ENCODE measurements around the gene RAB9A. TPM values are rescaled to one million over a fixed set of nuclear protein-coding genes. Genes with fewer than 3 reads are reported as not detected.
"Not testable (repeated sequence)": the region's sequence is repeated elsewhere in the genome, so short reads cannot be mapped to it uniquely, and the experiment has no call there.

RAB9A gene
- total RNA-seq, 1 experiment from 2014 or later, result 26.7 TPM

DNA sequence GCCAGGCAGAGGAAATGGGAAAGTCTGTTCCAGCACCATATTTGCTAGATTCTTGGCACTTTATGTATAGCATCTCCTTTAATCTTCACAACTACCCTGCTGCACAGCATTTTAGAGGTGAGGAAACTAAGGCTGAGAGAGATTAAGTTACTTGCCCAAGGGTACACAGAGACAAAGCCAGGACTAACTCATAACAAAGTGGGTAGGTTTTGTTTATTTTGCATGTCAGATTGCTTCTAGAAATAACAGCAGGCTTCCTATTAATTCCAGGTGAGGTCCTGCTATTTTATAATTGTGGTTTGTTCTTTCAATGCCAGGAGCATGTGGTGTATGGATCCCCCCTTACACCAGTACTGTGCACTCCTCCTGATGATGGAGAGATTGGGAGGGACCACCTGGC, 21.0 kb upstream of the RAB9A start:
- Histone ChIP-seq H3K4me1 (replicated peaks; ENCODE audit: insufficient read depth) (peaks cover 35% of the 10 kb centered on the region), H3K27me3 (ENCODE audit: insufficient read depth, low read depth) (no peaks in the 10 kb centered on the region), H3K4me2 (peak overlapping the region; percentile 51; the same call in 1 of the 2 replicates), H4K20me1 (ENCODE audit: insufficient read depth) (no peaks in the 10 kb centered on the region), H3K9me2 (ENCODE audit: insufficient read depth) (no peaks in the 10 kb centered on the region), H3K36me3 (ENCODE audit: low read depth) (no peaks in the 10 kb centered on the region), H2AFZ (no peak overlapping the region), H3F3A (ENCODE audit: insufficient read depth, low read depth) (peaks cover 20% of the 10 kb centered on the region; the same call in 1 of the 2 replicates), H3K4me3 (no peak overlapping the region), H3K79me2 (ENCODE audit: low read depth) (no peaks in the 10 kb centered on the region), H3K9me3 (ENCODE audit: insufficient read depth, low read depth) (no peaks in the 10 kb centered on the region), H3K27ac (peak overlapping the region; percentile 94)
- no peak for TF ChIP-seq EZH2 (IDR thresholded peaks at IDR 0.05; ENCODE audit: low read depth)
- TF ChIP-seq, protein P1, sequence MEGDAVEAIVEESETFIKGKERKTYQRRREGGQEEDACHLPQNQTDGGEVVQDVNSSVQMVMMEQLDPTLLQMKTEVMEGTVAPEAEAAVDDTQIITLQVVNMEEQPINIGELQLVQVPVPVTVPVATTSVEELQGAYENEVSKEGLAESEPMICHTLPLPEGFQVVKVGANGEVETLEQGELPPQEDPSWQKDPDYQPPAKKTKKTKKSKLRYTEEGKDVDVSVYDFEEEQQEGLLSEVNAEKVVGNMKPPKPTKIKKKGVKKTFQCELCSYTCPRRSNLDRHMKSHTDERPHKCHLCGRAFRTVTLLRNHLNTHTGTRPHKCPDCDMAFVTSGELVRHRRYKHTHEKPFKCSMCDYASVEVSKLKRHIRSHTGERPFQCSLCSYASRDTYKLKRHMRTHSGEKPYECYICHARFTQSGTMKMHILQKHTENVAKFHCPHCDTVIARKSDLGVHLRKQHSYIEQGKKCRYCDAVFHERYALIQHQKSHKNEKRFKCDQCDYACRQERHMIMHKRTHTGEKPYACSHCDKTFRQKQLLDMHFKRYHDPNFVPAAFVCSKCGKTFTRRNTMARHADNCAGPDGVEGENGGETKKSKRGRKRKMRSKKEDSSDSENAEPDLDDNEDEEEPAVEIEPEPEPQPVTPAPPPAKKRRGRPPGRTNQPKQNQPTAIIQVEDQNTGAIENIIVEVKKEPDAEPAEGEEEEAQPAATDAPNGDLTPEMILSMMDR (conservative IDR thresholded peaks at IDR 0.05), result no peak
- intact Hi-C loops (cut with micrococcal nuclease; ENCODE audit: unreplicated experiment), result loop anchor here (2.0 kb wide), 1 partner anchor 67 kb away; the partner anchor contains the start of genes OFD1 and TRAPPC2
- ChIA-PET CTCF (no interaction called here), POLR2A (ENCODE audit: unreplicated experiment) (no interaction called here)
- peak in 1 of 2 experiments; percentile 71 for DNase-seq
- no TSS peak for BruUV-seq (replicated peaks)

DNA sequence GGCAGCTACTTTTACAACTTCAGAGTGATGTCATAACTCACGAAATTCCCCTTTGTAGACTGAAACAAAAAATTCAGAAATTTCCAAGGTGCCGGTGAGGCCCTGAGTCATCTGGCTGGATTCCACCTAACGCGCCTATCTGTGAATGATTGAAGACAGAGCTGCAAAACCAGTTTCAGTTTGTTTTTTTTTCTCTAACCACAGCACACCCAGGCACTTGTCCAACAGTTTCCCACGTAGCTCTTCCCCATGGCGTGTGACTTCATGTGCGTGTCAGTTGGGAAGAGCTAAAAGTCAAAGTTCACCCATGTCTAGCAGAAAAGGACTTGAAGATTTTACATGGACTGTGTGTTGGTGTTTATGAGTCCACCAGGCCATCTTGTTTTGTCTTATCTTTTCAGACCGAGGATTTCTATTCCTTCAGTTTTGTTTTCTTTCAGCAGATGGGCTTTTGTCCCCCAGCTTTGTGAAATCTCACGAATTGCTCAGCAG, 19.6 kb upstream of the RAB9A start:
- Histone ChIP-seq H4K20me1 (ENCODE audit: insufficient read depth) (no peaks in the 10 kb centered on the region), H2AFZ (peak overlapping the region; percentile 67; the same call in 1 of the 2 replicates), H3K36me3 (ENCODE audit: low read depth) (no peaks in the 10 kb centered on the region), H3K4me3 (peak overlapping the region; percentile 35; the same call in 1 of the 2 replicates), H3K9me2 (ENCODE audit: insufficient read depth) (no peaks in the 10 kb centered on the region), H3K27ac (peak overlapping the region; percentile 94), H3K4me2 (peak overlapping the region; percentile 66), H3F3A (ENCODE audit: insufficient read depth, low read depth) (peaks cover 20% of the 10 kb centered on the region; the same call in 1 of the 2 replicates), H3K79me2 (ENCODE audit: low read depth) (no peaks in the 10 kb centered on the region), H3K9me3 (ENCODE audit: insufficient read depth, low read depth) (no peaks in the 10 kb centered on the region), H3K4me1 (replicated peaks; ENCODE audit: insufficient read depth) (peaks cover 35% of the 10 kb centered on the region), H3K27me3 (ENCODE audit: insufficient read depth, low read depth) (no peaks in the 10 kb centered on the region)
- intact Hi-C loops (cut with micrococcal nuclease; ENCODE audit: unreplicated experiment), result loop anchor here (1.0 to 2.0 kb wide), 2 partner anchors 20 to 66 kb away; partner anchors contain the start of genes OFD1, RAB9A and TRAPPC2
- ChIA-PET CTCF (interaction anchor here (1.2 kb wide), 1 partner anchor 10 kb away, joined by 3 read pairs; no protein-coding TSS in a partner anchor), POLR2A (ENCODE audit: unreplicated experiment) (interaction anchor here (0.6 to 0.8 kb wide), 2 partner anchors 16 to 18 kb away, joined by 3 to 15 read pairs; no protein-coding TSS in a partner anchor)
- no TSS peak for BruUV-seq (replicated peaks)
- DNase-seq, result peak; percentile 74 to 95
- TF ChIP-seq, protein P1 (conservative IDR thresholded peaks at IDR 0.05), result no peak
- no peak for TF ChIP-seq EZH2 (IDR thresholded peaks at IDR 0.05; ENCODE audit: low read depth)

DNA sequence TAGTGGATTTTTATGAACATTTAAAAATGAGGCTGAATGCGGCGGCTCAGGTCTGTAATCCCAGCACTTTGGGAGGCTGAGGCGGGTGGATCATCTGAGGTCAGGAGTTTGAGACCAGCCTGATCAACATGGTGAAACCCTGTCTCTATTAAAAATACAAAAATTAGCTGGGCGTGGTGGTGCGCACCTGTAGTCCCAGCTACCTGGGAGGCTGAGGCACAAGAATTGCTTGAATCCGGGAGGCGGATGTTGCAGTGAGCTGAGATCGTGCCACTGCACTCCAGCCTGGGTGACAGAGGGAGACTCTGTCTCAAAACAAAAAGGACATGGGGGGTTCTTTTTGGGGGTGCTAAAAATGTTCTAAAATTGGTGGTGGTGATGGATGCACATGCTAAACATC, 19.2 kb upstream of the RAB9A start:
- intact Hi-C loops (cut with micrococcal nuclease; ENCODE audit: unreplicated experiment), result loop anchor here (1.0 to 2.0 kb wide), 2 partner anchors 20 to 65 kb away; partner anchors contain the start of genes OFD1, RAB9A and TRAPPC2
- peak overlapping the region; percentile 67; the same call in 1 of the 2 replicates for H2AFZ ChIP-seq
- H3K79me2 ChIP-seq (ENCODE audit: low read depth); H4K20me1 ChIP-seq (ENCODE audit: insufficient read depth); H3K27me3 ChIP-seq (ENCODE audit: insufficient read depth, low read depth); BruUV-seq (replicated peaks); H3K36me3 ChIP-seq (ENCODE audit: low read depth); H3K9me3 ChIP-seq (ENCODE audit: insufficient read depth, low read depth); DNase-seq; H3K9me2 ChIP-seq (ENCODE audit: insufficient read depth): not testable (repeated sequence)
- ChIA-PET POLR2A (ENCODE audit: unreplicated experiment) (interaction anchor here (0.8 kb wide), 1 partner anchor 18 kb away, joined by 15 read pairs; no protein-coding TSS in a partner anchor), CTCF (interaction anchor here (1.2 kb wide), 1 partner anchor 11 kb away, joined by 3 read pairs; no protein-coding TSS in a partner anchor)
- peak overlapping the region; percentile 94 for H3K27ac ChIP-seq
- H3F3A ChIP-seq (ENCODE audit: insufficient read depth, low read depth), result peaks cover 20% of the 10 kb centered on the region; the same call in 1 of the 2 replicates
- peaks cover 35% of the 10 kb centered on the region for H3K4me1 ChIP-seq (replicated peaks; ENCODE audit: insufficient read depth)
- peak overlapping the region; percentile 35; the same call in 1 of the 2 replicates for H3K4me3 ChIP-seq
- peak overlapping the region; percentile 66 for H3K4me2 ChIP-seq

Measured in PC-9 (cell line).